Epithelial cell of esophagus (primary cell): ENCODE measurements around the gene IL1RAPL1.

Source experiments
- DNase-seq: peaks from one replicate; pipeline ENCODE4 v3.0.0; 2010; ENCODE audit warnings: low read depth
- H3K4me3 ChIP-seq: 2 replicates; pipeline ENCODE4 v1.5.1; 2011; ENCODE audit warnings: mild to moderate bottlenecking, low read length, control low read depth
- TF ChIP-seq, protein P1 (sequence below): IDR thresholded peaks from 2 replicates; pipeline ENCODE4 v1.5.1; 2011; ENCODE audit warnings: low read depth, mild to moderate bottlenecking, low read length, control low read depth, inconsistent platforms; ENCODE audit not compliant: insufficient read depth; ENCODE audit errors: missing control alignments

Gene IL1RAPL1

DNA sequence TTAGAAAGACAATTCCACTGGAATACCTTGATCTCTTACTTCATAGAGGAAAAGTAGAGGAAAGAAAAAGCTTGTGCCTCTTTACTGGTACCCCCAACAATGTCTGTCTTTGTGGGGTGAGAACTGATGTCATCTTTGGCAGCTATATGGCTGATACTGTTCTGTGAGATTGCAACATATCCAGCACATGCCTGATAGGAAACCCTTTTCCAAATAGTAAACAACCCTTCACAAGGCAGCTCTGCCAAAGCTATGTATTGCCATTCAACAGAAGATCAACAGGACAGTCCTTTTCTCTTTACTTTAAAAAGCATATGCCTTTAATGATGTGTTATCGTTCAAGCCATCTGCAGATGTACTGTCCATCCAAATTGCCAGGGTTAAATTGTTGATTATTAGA, 105.9 kb downstream of the IL1RAPL1 start:
- H3K4me3 ChIP-seq: no peak overlapping the region
- TF ChIP-seq, protein P1, sequence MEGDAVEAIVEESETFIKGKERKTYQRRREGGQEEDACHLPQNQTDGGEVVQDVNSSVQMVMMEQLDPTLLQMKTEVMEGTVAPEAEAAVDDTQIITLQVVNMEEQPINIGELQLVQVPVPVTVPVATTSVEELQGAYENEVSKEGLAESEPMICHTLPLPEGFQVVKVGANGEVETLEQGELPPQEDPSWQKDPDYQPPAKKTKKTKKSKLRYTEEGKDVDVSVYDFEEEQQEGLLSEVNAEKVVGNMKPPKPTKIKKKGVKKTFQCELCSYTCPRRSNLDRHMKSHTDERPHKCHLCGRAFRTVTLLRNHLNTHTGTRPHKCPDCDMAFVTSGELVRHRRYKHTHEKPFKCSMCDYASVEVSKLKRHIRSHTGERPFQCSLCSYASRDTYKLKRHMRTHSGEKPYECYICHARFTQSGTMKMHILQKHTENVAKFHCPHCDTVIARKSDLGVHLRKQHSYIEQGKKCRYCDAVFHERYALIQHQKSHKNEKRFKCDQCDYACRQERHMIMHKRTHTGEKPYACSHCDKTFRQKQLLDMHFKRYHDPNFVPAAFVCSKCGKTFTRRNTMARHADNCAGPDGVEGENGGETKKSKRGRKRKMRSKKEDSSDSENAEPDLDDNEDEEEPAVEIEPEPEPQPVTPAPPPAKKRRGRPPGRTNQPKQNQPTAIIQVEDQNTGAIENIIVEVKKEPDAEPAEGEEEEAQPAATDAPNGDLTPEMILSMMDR: no peak
- DNase-seq: no peak

DNA sequence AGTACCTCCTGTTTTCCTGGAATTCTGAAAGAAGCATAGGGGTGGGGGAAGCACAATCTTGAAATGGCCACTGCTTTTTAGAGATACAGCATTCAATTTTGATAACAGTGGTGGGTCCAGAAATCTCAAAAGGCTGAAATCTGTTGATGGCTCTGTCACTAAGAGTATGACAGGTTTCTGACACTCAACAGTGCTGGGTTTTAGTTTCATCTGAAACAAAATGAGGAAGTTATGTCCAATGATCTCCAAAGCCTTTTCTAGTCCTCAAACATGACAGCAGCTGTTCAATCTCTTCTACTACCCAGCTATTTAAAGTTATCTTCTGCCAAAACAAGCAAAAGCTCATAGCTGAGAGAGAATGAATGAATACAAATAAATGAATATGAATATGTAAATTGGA, 110.5 kb downstream of the IL1RAPL1 start:
- H3K4me3 ChIP-seq: no peak overlapping the region
- DNase-seq: no peak
- TF ChIP-seq, protein P1: no peak

DNA sequence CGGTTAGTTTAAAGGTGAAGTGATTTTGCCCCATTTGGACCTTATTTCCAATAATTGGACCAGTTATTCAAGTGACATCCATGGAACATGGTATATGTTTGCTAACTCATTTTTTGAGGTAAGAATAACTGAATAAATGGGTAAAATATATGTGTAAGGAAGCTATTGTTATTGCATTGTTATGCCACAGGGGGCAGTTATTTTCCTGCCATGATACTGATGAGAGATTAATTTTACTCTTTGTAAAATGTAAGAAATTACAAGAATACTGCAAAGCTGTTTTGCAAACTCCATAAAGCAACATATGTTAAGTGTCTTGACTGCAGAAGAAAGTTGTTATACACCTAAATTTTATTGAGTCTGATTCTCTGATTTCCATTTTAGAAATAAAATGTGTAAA, 114.0 kb downstream of the IL1RAPL1 start:
- TF ChIP-seq, protein P1: no peak
- H3K4me3 ChIP-seq: no peak overlapping the region
- DNase-seq: no peak

DNA sequence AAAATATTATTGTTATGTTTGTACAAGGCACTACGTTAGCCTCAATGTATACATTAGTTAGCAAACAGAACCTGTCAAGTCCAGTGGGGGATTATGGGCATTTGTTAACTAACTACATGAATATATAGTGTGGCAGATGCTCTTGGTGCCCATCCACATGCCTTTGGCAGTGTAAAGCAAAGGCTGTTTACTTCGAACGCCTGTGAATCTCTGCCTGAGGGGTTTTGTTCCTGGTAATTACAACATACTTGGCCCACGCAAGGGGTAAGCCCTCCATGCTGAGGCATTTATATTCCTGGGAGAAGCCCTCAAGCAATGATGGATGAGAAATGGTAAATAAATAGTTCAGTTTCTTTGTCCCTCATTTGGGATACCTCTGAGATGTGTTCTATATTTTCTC, 119.7 kb downstream of the IL1RAPL1 start:
- no peak overlapping the region for H3K4me3 ChIP-seq
- TF ChIP-seq, protein P1: no peak
- no peak for DNase-seq

DNA sequence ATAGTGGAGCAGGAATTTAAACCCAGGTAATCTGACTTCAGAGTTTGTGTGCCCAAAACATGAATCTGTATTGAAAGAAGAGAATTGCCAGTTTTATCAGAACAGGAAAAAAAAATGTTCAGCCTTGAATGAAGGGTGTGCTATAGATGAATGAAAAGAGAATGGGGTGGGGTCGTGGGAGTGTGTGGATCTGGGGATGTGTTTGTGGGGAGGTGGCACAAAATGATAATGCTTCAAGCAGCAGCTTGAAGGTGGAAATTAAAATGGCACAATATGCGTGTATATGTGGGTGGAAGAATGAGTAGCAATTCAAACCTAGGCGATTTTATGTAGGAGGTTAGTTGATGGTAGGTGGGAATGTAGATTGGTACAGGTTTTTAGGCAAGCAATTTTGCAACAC, 122.2 kb downstream of the IL1RAPL1 start:
- TF ChIP-seq, protein P1: no peak
- no peak overlapping the region for H3K4me3 ChIP-seq
- DNase-seq: no peak

DNA sequence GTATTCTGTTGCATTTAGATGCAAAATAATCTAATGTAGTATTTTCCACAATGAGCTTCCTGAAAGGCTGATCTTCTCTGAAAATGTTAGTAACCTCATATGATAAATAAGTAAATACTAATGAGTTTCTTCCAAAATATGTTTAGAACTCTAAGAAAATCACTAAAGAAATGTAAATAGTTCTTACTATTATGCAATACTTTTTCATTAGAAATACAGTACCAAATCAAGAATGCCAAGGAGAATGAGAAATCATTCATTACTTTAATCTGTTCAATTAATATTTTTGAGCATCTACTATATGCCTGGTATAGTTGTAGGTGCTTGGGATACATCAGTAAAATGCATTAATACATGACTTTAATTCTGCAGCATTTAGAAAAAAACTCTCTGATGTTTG, 130.6 kb downstream of the IL1RAPL1 start:
- TF ChIP-seq, protein P1: no peak
- no peak for DNase-seq

DNA sequence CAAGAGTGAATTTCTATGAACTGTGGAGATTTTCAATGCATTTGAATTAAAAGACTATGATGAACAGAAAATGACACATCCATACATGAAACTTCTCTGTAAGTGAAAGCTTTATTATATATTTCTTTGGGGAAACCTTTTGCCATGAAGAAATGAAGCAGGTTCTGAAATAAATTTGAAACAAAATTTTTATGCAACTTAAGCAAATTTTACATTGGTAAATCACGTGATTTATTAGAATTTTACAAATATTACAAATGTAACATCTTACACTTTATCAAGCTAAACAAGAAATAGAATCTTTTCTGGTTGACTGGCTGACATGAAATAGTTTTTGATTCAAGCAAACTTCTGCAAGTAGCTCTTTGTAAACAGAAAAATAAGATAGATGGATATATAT, 131.2 kb downstream of the IL1RAPL1 start:
- no peak overlapping the region for H3K4me3 ChIP-seq
- DNase-seq: no peak
- TF ChIP-seq, protein P1: no peak

More for the DNA sequence above, 130.6 kb downstream of the IL1RAPL1 start:
- no peak overlapping the region for H3K4me3 ChIP-seq
